Vagina (tissue), 2 donors: ENCODE results near the gene C21orf91. TPM values are rescaled to one million over a fixed set of nuclear protein-coding genes. Genes with fewer than 3 reads are reported as not detected.

Source experiments
- DNase-seq, 2 donors: peaks; one replicate each; pipeline ENCODE4 v3.0.0-alpha.2; 2017; ENCODE audit errors: extremely low spot score in 2 of 2
- H3K27ac ChIP-seq: fragments of 200-600 bp; sonication (generic); one replicate; pipeline ENCODE4 v1.5.1; 2019
- H3K27me3 ChIP-seq: fragments of 200-600 bp; sonication (generic); one replicate; pipeline ENCODE4 v1.5.1; 2019
- H3K36me3 ChIP-seq, 2 donors: fragments of 200-600 bp; sonication (generic); one replicate each; pipeline ENCODE4 v1.5.1; 2017 to 2019
- H3K4me1 ChIP-seq: fragments of 200-600 bp; sonication (generic); one replicate; pipeline ENCODE4 v1.5.1; 2019
- H3K4me3 ChIP-seq, 2 donors: fragments of 200-600 bp; sonication (generic); 1 replicate in 1 of 2; 2 replicates in 1 of 2; pipeline ENCODE4 v1.5.1; 2016 to 2019
- H3K9me3 ChIP-seq: fragments of 200-600 bp; sonication (generic); one replicate; pipeline ENCODE4 v1.5.1; 2019
- CTCF ChIP-seq, 3 experiments: fragments of 450-650 bp in 2 of 3; fragments of 200-600 bp in 1 of 3; sonication (generic) in 1 of 3; IDR thresholded peaks; one replicate each; pipeline ENCODE4 v1.5.1; 2017 to 2019; ENCODE audit warnings: antibody characterized with exemption in 3 of 3, mild to moderate bottlenecking in 2 of 3, moderate library complexity in 2 of 3
- POLR2A ChIP-seq, 2 donors: fragments of 450-650 bp; IDR thresholded peaks; one replicate each; pipeline ENCODE4 v1.6.1; 2017; ENCODE audit warnings: antibody characterized with exemption in 2 of 2, mild to moderate bottlenecking in 2 of 2, moderate library complexity in 2 of 2
- POLR2AphosphoS5 ChIP-seq, 2 donors: sonication (generic); formaldehyde crosslinking; IDR thresholded peaks; one replicate each; pipeline ENCODE4 v1.9.0; 2017; ENCODE audit warnings: antibody characterized with exemption in 2 of 2, mild to moderate bottlenecking in 2 of 2, low read depth in 1 of 2; ENCODE audit not compliant: insufficient read depth in 1 of 2
- intact Hi-C: fragments of 100-400 bp; cut with DNase I; formaldehyde crosslinking; loops from one replicate; pipeline ENCODE4 v1.15.1; 2023
- total RNA-seq: library from RNA; depleted of rRNA; stranded (reverse); fragments of >200 nt; gene quantifications from one replicate; pipeline ENCODE4 v1.2.3, GENCODE V29; 2016

The C21orf91 gene
- total RNA-seq, 1 donor from 2014 or later = 8.6 TPM

- Histone ChIP-seq H3K27me3 (no peaks in the 10 kb centered on the region), H3K9me3 (no peaks in the 10 kb centered on the region), H3K36me3 (no peaks in the 10 kb centered on the region), H3K4me3 (no peak overlapping the region), H3K27ac (no peak overlapping the region), H3K4me1 (no peaks in the 10 kb centered on the region)
- DNase-seq = no peak
- TF ChIP-seq POLR2AphosphoS5 (IDR thresholded peaks at IDR 0.05; ENCODE audit: insufficient read depth in 1 of 2, low read depth in 1 of 2) = no peak
- no peak for TF ChIP-seq POLR2A (IDR thresholded peaks at IDR 0.05)
- TF ChIP-seq CTCF (IDR thresholded peaks at IDR 0.05) = no peak
- intact Hi-C loops = no loop called here
Observed at GRCh38 chr21:17789069-17789468, 30.1 kb downstream of the C21orf91 start.

- intact Hi-C loops = no loop called here
- Histone ChIP-seq H3K4me1 (no peaks in the 10 kb centered on the region), H3K27ac (no peak overlapping the region), H3K36me3 (no peaks in the 10 kb centered on the region), H3K9me3 (no peaks in the 10 kb centered on the region), H3K4me3 (no peak overlapping the region), H3K27me3 (no peaks in the 10 kb centered on the region)
- DNase-seq = no peak
- TF ChIP-seq POLR2A (IDR thresholded peaks at IDR 0.05) = no peak
- no peak for TF ChIP-seq CTCF (IDR thresholded peaks at IDR 0.05)
- no peak for TF ChIP-seq POLR2AphosphoS5 (IDR thresholded peaks at IDR 0.05; ENCODE audit: insufficient read depth in 1 of 2, low read depth in 1 of 2)
Observed at GRCh38 chr21:17786851-17787181, 32.3 kb downstream of the C21orf91 start.

GRCh38 chr21:17786071-17786850 is 32.9 kb downstream of the C21orf91 start:
- intact Hi-C loops = no loop called here
- no peak for TF ChIP-seq CTCF (IDR thresholded peaks at IDR 0.05)
- no peak for TF ChIP-seq POLR2AphosphoS5 (IDR thresholded peaks at IDR 0.05; ENCODE audit: insufficient read depth in 1 of 2, low read depth in 1 of 2)
- no peak for TF ChIP-seq POLR2A (IDR thresholded peaks at IDR 0.05)
- Histone ChIP-seq H3K4me3 (no peak overlapping the region), H3K9me3 (no peaks in the 10 kb centered on the region), H3K27me3 (no peaks in the 10 kb centered on the region), H3K27ac (no peak overlapping the region), H3K36me3 (no peaks in the 10 kb centered on the region), H3K4me1 (no peaks in the 10 kb centered on the region)
- DNase-seq = no peak

GRCh38 chr21:17785403-17785788 is 33.8 kb downstream of the C21orf91 start:
- Histone ChIP-seq H3K27me3 (no peaks in the 10 kb centered on the region), H3K9me3 (no peaks in the 10 kb centered on the region), H3K4me1 (no peaks in the 10 kb centered on the region), H3K36me3 (no peaks in the 10 kb centered on the region), H3K4me3 (no peak overlapping the region), H3K27ac (no peak overlapping the region)
- intact Hi-C loops = no loop called here
- TF ChIP-seq CTCF (IDR thresholded peaks at IDR 0.05) (no peak), POLR2AphosphoS5 (IDR thresholded peaks at IDR 0.05; ENCODE audit: insufficient read depth in 1 of 2, low read depth in 1 of 2) (no peak), POLR2A (IDR thresholded peaks at IDR 0.05) (no peak)
- no peak for DNase-seq

- Histone ChIP-seq H3K27me3 (no peaks in the 10 kb centered on the region), H3K27ac (no peak overlapping the region), H3K36me3 (no peaks in the 10 kb centered on the region), H3K4me1 (no peaks in the 10 kb centered on the region), H3K9me3 (no peaks in the 10 kb centered on the region), H3K4me3 (no peak overlapping the region)
- intact Hi-C loops = no loop called here
- no peak for DNase-seq
- TF ChIP-seq POLR2AphosphoS5 (IDR thresholded peaks at IDR 0.05; ENCODE audit: insufficient read depth in 1 of 2, low read depth in 1 of 2) (no peak), POLR2A (IDR thresholded peaks at IDR 0.05) (no peak)
Observed at GRCh38 chr21:17784604-17785402, 34.4 kb downstream of the C21orf91 start.
